IPS DF 4.7 (cell line): ENCODE data around the gene OR13A1.
"Not testable (repeated sequence)": the region's sequence is repeated elsewhere in the genome, so short reads cannot be mapped to it uniquely, and the experiment has no call there.

Experiments
- DNase-seq: peaks from one replicate; pipeline ENCODE4 v3.0.0-alpha.2; 2013; ENCODE audit warnings: low spot score; ENCODE audit errors: extremely low read depth

The OR13A1 gene

DNA sequence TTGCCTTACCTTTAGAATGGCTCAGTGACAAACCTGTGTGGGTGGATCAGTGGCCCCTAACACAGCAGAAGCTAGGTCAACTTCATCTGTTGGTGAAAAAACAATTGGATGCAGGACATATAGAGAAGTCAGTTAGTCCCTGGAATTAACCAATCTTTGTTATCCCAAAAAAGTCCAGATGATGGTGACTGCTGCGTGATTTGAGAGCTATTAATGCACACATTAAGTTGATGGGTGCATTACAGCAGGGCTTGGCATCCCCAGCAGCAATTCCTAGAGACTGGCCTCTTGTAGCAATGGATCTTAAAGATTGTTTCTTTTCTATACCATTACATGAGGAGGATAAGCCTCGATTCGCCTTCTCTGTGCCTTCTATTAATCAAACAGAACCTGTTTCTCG lies 33.3 kb downstream of the OR13A1 start:
- no peak for DNase-seq

DNA sequence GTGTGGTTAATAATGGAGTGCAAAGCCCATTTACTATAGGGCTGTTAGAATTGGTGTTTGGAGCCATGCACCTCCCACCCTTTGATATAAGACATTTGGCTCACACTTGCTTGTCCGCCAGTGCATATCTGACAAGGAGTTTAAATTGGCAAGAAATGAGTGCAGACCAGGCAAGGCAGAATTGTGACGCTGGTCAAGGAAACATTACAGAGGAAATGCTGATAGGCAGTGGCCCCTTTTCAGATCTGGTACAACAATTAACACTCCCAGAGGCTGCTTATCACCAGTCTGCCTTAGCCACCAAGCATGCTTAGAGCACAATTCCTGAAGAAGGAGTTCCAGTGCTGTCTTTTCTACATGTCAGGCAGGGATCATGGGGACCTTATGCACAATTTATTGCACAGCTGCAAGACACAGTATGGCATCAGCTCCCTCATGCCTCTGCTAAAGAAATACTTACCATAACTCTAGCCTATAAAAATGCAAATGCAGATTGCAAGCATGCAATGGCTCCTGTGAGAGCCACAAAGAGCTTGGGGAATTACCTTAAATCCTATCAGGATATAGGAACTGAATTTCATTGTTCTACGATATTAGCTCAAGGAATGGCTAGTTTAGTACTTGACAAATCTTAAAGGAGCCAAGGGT lies 35.2 kb downstream of the OR13A1 start:
- DNase-seq: no peak

DNA sequence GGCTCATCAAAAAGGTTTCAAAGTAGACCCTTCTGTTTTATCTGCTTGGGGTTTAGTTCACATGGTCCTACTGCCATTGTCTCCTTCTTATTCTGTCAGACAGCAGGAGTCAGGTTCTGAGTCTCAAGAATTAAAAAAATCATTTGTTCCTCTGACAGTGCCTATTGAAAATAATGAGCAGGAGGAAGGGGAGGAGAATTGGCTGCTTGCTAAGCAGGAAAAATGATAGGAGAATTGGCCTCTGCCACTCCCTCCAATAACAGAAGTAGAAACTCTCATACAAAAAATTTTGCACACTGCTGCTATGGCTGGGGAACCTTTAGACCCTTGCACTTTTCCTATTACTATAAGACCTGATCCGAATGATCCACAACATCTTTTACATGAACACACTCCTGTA lies 35.7 kb downstream of the OR13A1 start:
- no peak for DNase-seq

DNA sequence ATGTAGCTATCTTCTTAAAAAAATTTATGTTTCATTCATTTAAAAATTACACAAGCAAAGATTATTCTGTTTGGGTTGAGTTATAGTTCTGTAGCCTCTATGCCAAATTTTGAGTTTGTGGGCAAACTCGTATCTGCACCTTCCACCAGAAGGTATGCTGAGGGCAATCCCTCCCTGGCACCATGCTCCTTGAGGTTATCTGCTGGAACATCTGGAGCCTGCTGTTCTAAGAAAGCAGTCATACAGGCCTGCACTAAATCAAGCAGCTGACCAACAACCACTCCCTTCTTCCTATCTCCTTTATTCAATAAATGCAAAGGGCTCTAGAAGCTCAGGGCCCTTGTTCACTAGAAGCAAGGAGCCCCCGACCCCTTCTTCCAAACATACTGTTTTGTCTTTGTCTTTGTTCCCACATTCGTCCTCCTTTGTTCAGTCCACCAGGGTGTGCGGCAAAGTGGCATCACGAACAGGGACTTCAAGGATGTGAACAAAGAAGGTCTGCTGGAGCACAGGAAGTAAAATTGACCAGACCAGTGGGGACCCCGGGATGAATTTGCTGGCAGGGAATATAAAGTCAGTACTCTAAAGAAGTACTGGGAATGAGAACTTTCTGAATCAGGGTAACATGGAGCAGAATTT lies 36.4 kb downstream of the OR13A1 start:
- no peak for DNase-seq

DNA sequence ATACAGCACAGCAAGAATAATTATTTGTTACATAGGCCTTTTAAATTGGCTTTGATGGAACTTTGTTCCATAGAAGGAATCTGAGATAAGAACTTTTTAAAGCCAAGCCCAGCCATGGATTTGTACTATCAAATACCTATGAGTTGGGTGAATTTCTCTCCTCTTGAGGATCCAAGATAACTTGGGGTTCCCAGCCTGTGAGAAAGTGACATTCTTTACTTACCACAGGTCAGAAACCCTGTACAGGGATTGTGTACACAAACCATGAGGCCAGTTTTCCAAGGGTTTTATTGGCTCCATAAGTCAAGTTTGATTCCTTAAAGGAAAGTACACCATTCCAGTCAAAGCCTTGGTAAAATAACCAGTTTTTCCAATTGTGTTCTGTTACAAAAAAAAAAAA lies 39.3 kb downstream of the OR13A1 start:
- DNase-seq: not testable (repeated sequence)

DNA sequence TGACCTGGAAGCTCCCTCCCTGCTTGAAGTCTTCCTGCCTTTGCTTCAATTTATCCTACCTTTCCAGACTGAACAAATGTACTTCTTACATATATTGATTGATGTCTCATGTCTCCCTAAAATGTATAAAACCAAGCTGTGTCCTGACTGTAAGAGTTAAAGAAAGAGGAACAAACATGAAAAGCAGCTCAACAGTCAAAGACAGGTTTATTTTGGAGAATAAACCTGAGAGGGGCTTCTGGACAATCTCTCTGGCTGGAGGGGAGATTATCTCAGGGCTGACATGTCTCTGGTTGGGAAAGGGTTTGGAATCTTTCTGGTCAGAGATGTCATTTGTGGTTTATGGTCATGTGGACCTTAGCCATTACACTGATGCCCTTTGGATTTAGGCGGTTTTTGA lies 41.0 kb downstream of the OR13A1 start:
- DNase-seq: no peak

DNA sequence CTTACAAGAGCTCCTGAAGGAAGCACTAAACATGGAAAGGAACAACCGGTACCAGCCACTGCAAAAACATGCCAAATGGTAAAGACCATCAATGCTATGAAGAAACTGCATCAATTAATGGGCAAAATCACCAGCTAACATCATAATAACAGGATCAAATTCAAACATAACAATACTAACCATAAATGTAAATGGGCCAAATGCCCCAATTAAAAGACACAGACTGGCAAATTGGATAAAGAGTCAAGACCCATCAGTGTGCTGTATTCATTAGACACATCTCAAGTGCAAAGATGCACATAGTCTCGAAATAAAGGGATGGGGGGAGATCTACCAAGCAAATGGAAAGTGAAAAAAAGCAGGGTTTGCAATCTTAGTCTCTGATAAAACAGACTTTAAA lies 47.6 kb downstream of the OR13A1 start:
- DNase-seq: not testable (repeated sequence)

DNA sequence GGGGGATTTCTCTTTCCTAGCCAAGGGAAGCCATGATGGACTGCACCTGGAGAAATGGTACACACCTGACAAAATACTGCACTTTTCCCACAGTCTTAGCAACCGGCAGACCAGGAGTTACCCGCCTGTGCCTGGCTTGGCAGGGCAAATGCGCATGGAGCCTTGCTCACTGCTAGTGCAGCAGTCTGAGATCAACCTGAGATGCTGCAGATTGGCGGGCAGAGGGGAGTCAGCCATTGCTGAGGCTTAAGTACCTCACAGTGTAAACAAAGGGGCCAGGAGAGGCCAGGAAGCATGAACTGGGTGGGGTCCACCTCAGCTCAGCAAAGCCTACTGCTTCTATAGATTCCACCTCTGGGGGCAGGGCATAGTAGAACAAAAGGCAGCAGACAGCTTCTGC lies 49.4 kb downstream of the OR13A1 start:
- no peak for DNase-seq

DNA sequence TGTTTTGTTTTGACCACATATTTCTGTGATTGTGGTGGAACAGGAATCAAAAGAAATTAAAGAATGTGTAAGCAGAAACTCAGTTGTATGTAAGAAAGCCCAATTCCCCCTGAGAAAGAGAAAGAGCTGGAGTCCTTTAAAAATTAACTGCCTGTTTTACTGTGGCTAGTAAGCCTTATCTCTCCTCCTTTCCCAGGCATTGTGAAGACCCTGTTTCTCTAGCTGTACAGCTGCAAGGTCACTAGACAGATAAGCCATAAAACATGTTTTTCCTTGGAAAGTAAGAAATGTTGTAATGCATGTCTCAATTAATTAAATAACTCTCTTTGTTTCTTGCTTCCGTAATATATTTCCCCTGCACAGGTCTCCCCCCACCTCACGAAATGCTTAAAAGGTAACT lies 53.5 kb downstream of the OR13A1 start:
- no peak for DNase-seq

DNA sequence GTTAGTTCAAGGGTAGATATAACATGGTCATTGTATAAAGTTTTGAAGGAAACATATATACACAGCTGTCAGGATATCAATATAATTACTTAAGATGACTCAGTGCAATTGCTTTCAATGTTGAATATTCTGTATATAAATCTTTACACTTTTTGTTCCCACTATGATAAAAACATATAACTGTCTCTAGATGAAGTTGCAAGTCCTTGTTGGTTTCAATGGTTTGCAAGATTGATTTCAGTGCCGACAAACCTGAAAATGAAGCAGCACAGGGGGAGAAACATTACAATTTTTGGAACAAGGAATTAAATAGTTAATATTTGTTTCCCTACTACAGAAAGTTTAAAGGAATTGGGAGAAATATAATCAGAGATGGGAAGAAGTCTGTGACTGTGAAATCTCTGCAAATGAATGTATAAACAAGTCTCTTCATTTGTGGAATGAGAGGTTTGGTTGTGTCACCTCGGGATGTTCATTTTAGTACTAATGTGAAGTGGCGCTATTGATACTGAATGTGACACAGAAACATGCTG lies 54.1 kb downstream of the OR13A1 start:
- DNase-seq: no peak

DNA sequence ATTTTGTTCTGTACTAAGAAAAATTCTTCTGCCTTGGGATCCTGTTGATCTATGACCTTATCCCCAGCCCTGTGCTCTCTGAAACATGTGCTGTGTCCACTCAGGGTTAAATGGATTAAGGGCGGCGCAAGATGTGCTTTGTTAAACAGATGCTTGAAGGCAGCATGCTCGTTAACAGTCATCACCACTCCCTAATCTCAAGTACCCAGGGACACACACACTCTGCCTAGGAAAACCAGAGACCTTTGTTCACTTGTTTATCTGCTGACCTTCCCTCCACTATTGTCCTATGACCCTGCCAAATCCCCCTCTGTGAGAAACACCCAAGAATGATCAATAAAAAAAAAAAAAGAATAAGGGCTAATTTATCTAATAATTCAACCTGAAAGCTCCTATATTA lies 54.8 kb downstream of the OR13A1 start:
- DNase-seq: not testable (repeated sequence)

DNA sequence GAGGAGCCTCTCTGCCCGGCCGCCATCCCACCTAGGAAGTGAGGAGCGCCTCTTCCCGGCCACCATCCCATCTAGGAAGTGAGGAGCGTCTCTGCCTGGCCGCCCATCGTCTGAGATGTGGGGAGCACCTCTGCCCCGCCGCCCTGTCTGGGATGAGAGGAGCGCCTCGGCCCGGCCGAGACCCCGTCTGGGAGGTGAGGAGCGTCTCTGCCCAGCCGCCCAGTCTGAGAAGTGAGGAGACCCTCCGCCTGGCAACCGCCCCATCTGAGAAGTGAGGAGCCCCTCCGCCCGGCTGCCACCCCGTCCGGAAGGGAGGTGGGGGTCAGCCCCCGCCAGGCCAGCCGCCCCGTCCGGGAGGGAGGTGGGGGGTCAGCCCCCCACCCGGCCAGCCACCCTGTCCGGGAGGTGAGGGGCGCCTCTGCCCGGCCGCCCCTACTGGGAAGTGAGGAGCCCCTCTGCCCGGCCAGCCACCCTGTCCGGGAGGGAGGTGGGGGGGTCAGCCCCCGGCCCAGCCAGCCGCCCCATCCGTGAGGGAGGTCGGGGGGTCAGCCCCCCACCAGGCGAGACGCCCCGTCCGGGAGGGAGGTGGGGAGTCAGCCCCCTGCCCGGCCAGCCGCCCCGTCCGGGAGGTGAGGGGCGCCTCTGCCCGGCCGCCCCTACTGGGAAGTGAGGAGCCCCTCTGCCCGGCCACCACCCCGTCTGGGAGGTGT lies 55.5 kb downstream of the OR13A1 start:
- DNase-seq: not testable (repeated sequence)

DNA sequence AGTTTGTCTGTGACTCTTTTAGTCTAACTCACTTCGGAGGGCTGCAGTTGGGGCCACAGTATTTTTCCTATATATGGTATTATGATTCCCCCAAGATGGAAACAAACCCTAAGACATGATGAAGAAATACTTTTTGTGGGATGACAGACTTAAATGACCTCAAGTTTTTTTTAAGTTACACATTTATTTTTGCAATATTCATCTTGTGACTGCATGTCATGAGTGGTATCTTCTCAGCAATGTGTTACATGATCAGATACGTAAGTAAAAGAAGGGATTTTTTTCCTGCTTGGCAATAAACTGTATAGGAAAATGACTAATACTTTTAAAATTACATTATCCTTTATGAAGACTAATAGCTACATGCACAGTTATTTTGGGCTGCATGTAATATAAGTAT lies 57.8 kb downstream of the OR13A1 start:
- no peak for DNase-seq

DNA sequence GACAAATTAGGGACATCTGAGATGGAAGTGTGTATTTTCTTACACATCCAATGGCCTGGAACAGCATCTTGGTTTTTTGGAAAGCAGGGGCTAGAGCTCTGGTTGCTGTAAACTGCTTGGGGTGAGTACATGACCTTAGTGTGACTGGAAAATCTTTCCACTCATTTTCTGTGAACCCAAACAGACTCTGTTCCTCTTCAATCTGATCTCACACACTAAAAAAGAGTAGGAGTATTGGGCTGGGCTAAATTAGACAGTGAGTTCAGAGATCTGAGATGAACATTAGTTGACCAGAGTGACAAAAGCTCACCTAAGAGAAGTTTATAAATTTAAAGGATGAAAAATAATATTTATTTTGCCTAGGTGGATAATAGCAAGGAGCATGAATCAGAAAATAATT lies 59.2 kb downstream of the OR13A1 start:
- no peak for DNase-seq

DNA sequence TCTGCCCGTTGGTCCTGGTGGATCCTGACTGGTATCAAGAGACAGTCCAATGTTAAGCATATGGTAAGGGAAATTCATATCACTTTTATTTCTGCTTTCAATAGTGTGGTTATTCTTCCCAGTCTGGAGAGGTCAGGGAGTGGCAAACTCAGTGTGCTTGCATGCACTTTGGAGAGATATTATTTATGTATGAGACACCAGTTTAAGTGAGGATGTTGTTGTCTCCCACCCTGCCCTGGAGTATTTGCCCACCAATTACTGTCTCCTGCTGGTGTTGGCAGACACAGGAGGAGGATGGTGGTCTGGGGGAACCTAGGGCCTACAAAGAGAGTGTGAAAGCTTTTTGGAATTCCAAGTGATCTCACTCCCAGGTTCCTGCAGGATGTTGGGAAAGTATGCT lies 59.7 kb downstream of the OR13A1 start:
- DNase-seq: no peak

DNA sequence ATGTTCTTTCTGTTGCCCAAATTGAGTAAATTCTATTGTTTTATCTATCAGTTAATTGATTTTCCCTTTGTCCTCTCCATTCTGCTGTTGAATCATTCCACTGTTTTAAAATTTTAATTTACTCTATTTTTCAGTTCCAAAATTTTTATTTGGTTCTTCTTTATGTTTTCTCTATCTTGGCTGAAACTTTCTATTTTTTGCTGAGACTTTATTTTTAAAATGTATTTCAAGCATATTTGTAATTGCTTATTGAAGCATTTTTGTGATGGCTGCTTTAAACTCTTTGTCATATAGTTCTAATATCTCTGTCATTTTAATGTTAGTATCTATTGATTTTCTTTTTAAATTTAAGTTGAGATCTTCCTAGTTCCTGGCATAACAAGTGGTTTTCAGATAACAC lies 60.5 kb downstream of the OR13A1 start:
- no peak for DNase-seq

DNA sequence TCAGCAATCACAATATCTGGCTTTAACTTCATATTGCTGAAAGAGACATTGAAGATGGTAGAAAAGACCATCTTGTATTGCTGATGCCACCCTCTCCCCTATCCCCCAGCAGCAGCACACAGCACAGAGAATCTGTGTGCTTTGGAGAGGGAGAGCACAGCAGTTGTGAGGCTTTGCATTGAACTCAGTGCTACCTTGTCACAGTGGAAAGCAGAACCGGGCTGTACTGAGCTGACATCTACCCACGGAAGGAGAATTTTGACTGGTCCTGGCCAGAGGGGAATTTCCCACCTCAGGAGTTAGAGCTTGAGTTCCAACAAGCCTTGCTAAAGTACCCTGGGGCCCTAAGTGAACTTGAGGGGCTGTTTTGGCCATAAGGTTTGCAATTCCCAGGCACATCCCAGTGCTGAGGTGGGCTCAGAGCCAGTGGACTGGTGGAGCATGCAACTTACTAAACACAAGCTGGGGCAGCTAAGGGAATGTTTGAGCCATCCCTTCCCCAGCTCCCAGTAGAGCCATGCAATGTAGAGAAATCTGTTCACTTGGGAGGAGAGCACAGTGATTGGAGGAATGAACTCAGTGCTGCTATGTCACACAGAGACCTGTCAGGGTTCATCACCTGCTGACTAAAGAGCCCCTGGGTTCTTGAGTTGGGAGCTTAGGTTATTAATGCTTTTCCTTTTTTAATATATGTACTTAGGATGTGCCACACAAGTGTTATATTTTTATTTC lies 62.1 kb downstream of the OR13A1 start:
- DNase-seq: no peak
